Naive thymus-derived CD4-positive, alpha-beta T cell (primary cell): ENCODE results near the gene TRABD2B. TPM values are rescaled to one million over a fixed set of nuclear protein-coding genes. Genes with fewer than 3 reads are reported as not detected.

Source experiments
- ATAC-seq: fragments of 150-1000 bp; cut with Tn5 transposase; 2 replicates; pipeline ENCODE4 v1.10.0; 2021; ENCODE audit warnings: mild to moderate bottlenecking, moderate library complexity
- CTCF ChIA-PET: fragments of 350-600 bp; sonication (Branson Sonifier 250); formaldehyde crosslinking; loops from one replicate; lab custom pipeline; 2021; ENCODE audit warnings: antibody characterized with exemption; lab: Charles Lee
- POLR2A ChIA-PET: fragments of 350-600 bp; sonication (Branson Sonifier 250); formaldehyde crosslinking; loops from one replicate; lab custom pipeline; 2021; ENCODE audit warnings: antibody characterized with exemption, inconsistent platforms; lab: Charles Lee
- DNase-seq, 9 donors: peaks; one replicate each; pipeline versions ENCODE4 v3.0.0 to v3.0.0-alpha.2; 2020 to 2022; ENCODE audit warnings: mixed read lengths in 1 of 9
- H3K27ac ChIP-seq: one replicate; pipeline ENCODE4 v1.7.0; 2013; ENCODE audit warnings: mild to moderate bottlenecking, low read depth, low read length, moderate library complexity
- H3K27me3 ChIP-seq, 2 donors: one replicate each; pipeline ENCODE4 v1.7.0; 2013; ENCODE audit warnings: low read length in 2 of 2, mild to moderate bottlenecking in 2 of 2, moderate library complexity in 2 of 2; ENCODE audit not compliant: control insufficient read depth in 2 of 2, insufficient read depth in 2 of 2
- H3K36me3 ChIP-seq, 3 experiments: 1 replicate in 2 of 3; 2 replicates in 1 of 3; pipeline ENCODE4 v1.7.0; 2013; ENCODE audit warnings: low read length in 3 of 3, mild to moderate bottlenecking in 3 of 3, moderate library complexity in 1 of 3; ENCODE audit not compliant: insufficient read depth in 3 of 3, control insufficient read depth in 2 of 3
- H3K4me1 ChIP-seq, 2 donors: one replicate each; pipeline ENCODE4 v1.7.0; 2013; ENCODE audit warnings: low read length in 2 of 2, mild to moderate bottlenecking in 2 of 2, moderate library complexity in 1 of 2; ENCODE audit not compliant: control insufficient read depth in 2 of 2, insufficient read depth in 2 of 2
- H3K4me3 ChIP-seq: 2 replicates; pipeline ENCODE4 v1.7.0; 2013; ENCODE audit warnings: mild to moderate bottlenecking, low read length
- H3K9me3 ChIP-seq, 3 experiments: 1 replicate in 2 of 3; 2 replicates in 1 of 3; pipeline ENCODE4 v1.7.0; 2013; ENCODE audit warnings: low read length in 3 of 3; ENCODE audit not compliant: control insufficient read depth in 2 of 3
- H3K27ac Mint-ChIP-seq, 9 donors: one replicate each; pipeline ENCODE4 v1.8.0; 2020 to 2022; ENCODE audit warnings: mixed read lengths in 9 of 9, mild to moderate bottlenecking in 8 of 9, moderate library complexity in 5 of 9, inconsistent platforms in 2 of 9
- H3K27me3 Mint-ChIP-seq, 5 donors: one replicate each; pipeline ENCODE4 v1.8.0; 2021 to 2022; ENCODE audit warnings: mixed read lengths in 5 of 5, mild to moderate bottlenecking in 1 of 5
- H3K36me3 Mint-ChIP-seq, 5 donors: one replicate each; pipeline ENCODE4 v1.8.0; 2020 to 2022; ENCODE audit warnings: mixed read lengths in 5 of 5, mild to moderate bottlenecking in 3 of 5, inconsistent platforms in 1 of 5
- H3K4me1 Mint-ChIP-seq, 7 donors: one replicate each; pipeline ENCODE4 v1.8.0; 2020 to 2022; ENCODE audit warnings: mixed read lengths in 7 of 7, mild to moderate bottlenecking in 3 of 7, inconsistent platforms in 1 of 7
- H3K4me3 Mint-ChIP-seq, 10 donors: one replicate each; pipeline ENCODE4 v1.8.0; 2020 to 2022; ENCODE audit warnings: mild to moderate bottlenecking in 10 of 10, mixed read lengths in 10 of 10, moderate library complexity in 6 of 10, inconsistent platforms in 2 of 10
- H3K9me3 Mint-ChIP-seq, 11 donors: one replicate each; pipeline ENCODE4 v1.8.0; 2020 to 2022; ENCODE audit warnings: mixed read lengths in 11 of 11, mild to moderate bottlenecking in 4 of 11, inconsistent platforms in 1 of 11, moderate library complexity in 1 of 11
- intact Hi-C, 2 donors: fragments of 100-400 bp; cut with micrococcal nuclease; formaldehyde crosslinking; loops; one replicate each; pipeline ENCODE4 v1.15.1; 2023
- polyA plus RNA-seq, 2 donors: library from polyadenylated mRNA; unstranded; fragments of 300-500 nt; fragmentation: Illumina TruSeq; gene quantifications; one replicate each; pipeline ENCODE4 v1.2.3, GENCODE V29; 2021
- total RNA-seq, 6 experiments: library from RNA in 5 of 6; stranded (reverse) in 5 of 6; gene quantifications; 1 replicate in 5 of 6; 2 replicates in 1 of 6; pipeline ENCODE4 v1.2.3 and lab custom pipeline; 2021 to 2026

The TRABD2B gene
- total and polyA plus RNA-seq, 7 experiments from 2014 or later: not detected

DNA sequence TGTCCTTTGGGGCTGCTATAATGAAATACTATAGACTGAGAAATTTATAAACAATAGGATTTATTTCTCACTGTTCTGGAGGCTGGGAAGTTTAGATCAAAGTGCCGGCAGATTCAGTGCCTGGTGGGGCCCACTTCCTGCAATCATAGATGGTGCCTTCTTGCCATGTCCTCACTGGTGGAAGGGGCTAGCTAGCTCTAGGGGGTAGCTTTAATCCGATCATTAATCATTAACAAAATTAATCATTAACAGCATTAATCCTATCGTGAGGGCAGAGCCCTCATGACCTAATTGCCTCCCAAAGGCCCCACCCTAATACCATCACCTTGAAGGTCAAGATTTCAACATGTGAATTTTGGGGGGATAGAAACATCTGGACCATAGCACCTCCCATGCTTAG, 124.3 kb downstream of the TRABD2B start:
- Mint-ChIP-seq H3K9me3 (no peaks in the 10 kb centered on the region), H3K27me3 (peaks cover 0 to 23% (median 7%) of the 10 kb centered on the region in 5 donors), H3K4me1 (peaks cover 0 to 1% (median 0%) of the 10 kb centered on the region in 7 donors), H3K36me3 (no peaks in the 10 kb centered on the region), H3K4me3 (no peak overlapping the region), H3K27ac (no peak overlapping the region)
- Histone ChIP-seq H3K4me1 (no peaks in the 10 kb centered on the region), H3K27me3 (no peaks in the 10 kb centered on the region), H3K27ac (no peak overlapping the region), H3K9me3 (no peaks in the 10 kb centered on the region), H3K36me3 (no peaks in the 10 kb centered on the region), H3K4me3 (no peak overlapping the region)
- intact Hi-C loops: no loop called here
- POLR2A ChIA-PET: no interaction called here
- ATAC-seq (no peak), DNase-seq (no peak)
- CTCF ChIA-PET: no interaction called here

- Histone ChIP-seq H3K9me3 (no peaks in the 10 kb centered on the region), H3K36me3 (no peaks in the 10 kb centered on the region), H3K4me3 (no peak overlapping the region), H3K27ac (no peak overlapping the region), H3K4me1 (no peaks in the 10 kb centered on the region), H3K27me3 (no peaks in the 10 kb centered on the region)
- Mint-ChIP-seq H3K4me1 (peaks cover 0 to 1% (median 0%) of the 10 kb centered on the region in 7 donors), H3K4me3 (no peak overlapping the region), H3K36me3 (no peaks in the 10 kb centered on the region), H3K27ac (no peak overlapping the region), H3K27me3 (peaks cover 0 to 29% (median 7%) of the 10 kb centered on the region in 5 donors), H3K9me3 (no peaks in the 10 kb centered on the region)
- ChIA-PET POLR2A (no interaction called here), CTCF (no interaction called here)
- intact Hi-C loops: no loop called here
- DNase-seq (no peak), ATAC-seq (no peak)
Measured at GRCh38 chr1:47871799-47872353, 125.3 kb downstream of the TRABD2B start.

DNA sequence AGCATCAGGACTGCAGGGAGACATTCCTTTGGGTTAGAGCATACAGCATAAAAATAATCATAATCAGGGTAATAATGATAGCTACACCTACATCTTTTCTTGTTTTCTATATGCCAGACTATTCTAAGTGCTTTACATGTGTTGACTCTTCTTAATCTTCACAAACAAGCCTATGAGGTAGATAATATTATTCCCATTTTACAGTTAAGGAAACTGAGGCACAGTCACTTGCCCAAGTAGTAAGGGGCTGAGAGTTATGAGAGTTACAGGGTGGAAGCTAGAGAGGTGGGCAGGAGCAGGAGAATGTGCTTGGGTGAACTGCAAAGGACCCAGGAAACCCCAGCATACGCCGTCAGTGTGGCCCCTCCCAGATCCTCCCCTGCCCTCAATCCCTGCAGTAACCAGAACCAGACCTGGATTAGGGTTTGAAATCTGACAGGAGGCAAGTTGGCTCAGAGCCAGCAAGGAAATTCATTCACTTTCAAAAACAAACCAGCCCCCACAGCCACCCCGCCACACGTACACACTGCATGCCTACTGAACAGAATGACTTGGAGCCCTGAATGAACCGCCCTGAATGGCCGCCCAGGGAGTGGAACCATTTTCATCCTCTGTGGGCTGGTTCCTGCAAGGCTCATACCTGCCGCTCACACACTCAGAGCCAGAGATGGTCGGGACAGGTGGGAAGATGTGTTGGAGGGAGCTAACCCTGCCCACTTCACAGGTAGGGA, 126.1 kb downstream of the TRABD2B start:
- no peak overlapping the region for H3K4me3 Mint-ChIP-seq
- POLR2A ChIA-PET: no interaction called here

DNA sequence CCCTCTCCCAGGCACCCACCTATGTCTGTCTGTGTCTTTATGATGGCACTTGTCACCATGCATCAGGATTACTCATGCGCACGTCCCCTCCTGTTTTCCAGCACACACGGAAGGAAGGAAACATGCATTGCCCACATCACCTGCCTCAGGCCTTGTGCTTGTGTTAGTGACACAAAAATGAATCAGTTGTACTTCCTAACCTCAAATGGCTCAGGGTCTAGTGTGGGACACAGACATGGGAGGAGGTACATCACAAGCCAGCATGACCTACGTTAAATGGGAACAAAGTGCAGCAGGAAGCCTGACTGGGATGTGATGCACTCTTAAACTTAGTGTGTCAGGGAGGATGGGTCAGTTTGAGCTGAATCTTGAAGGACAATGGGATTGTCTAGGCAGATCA, 126.7 kb downstream of the TRABD2B start:
- H3K27ac ChIP-seq: no peak overlapping the region
- no peak overlapping the region for H3K4me3 Mint-ChIP-seq
- no peaks in the 10 kb centered on the region for H3K36me3 ChIP-seq
- no peaks in the 10 kb centered on the region for H3K27me3 ChIP-seq
- intact Hi-C loops: no loop called here
- H3K36me3 Mint-ChIP-seq: no peaks in the 10 kb centered on the region
- DNase-seq (no peak), ATAC-seq (no peak)
- peaks cover 0 to 27% (median 3%) of the 10 kb centered on the region in 5 donors for H3K27me3 Mint-ChIP-seq
- peaks cover 0 to 1% (median 0%) of the 10 kb centered on the region in 7 donors for H3K4me1 Mint-ChIP-seq
- CTCF ChIA-PET: no interaction called here
- H3K27ac Mint-ChIP-seq: no peak overlapping the region
- POLR2A ChIA-PET: no interaction called here
- no peak overlapping the region for H3K4me3 ChIP-seq
- no peaks in the 10 kb centered on the region for H3K9me3 ChIP-seq
- H3K4me1 ChIP-seq: no peaks in the 10 kb centered on the region
- H3K9me3 Mint-ChIP-seq: no peaks in the 10 kb centered on the region

More for the DNA sequence above, 126.1 kb downstream of the TRABD2B start:
- ATAC-seq (no peak), DNase-seq (no peak)
- CTCF ChIA-PET: no interaction called here
- peaks cover 0 to 1% (median 0%) of the 10 kb centered on the region in 7 donors for H3K4me1 Mint-ChIP-seq
- intact Hi-C loops: no loop called here
- H3K27ac Mint-ChIP-seq: no peak overlapping the region
- no peaks in the 10 kb centered on the region for H3K27me3 ChIP-seq
- no peak overlapping the region for H3K4me3 ChIP-seq
- no peaks in the 10 kb centered on the region for H3K9me3 ChIP-seq
- H3K36me3 Mint-ChIP-seq: no peaks in the 10 kb centered on the region
- no peaks in the 10 kb centered on the region for H3K36me3 ChIP-seq
- no peak overlapping the region for H3K27ac ChIP-seq
- no peaks in the 10 kb centered on the region for H3K4me1 ChIP-seq
- no peaks in the 10 kb centered on the region for H3K9me3 Mint-ChIP-seq
- H3K27me3 Mint-ChIP-seq: peaks cover 0 to 33% (median 3%) of the 10 kb centered on the region in 5 donors

- Histone ChIP-seq H3K36me3 (no peaks in the 10 kb centered on the region), H3K4me1 (no peaks in the 10 kb centered on the region), H3K9me3 (no peaks in the 10 kb centered on the region), H3K4me3 (no peak overlapping the region), H3K27ac (no peak overlapping the region), H3K27me3 (no peaks in the 10 kb centered on the region)
- Mint-ChIP-seq H3K4me3 (no peak overlapping the region), H3K4me1 (peaks cover 0 to 1% (median 0%) of the 10 kb centered on the region in 7 donors), H3K36me3 (no peaks in the 10 kb centered on the region), H3K9me3 (no peaks in the 10 kb centered on the region), H3K27me3 (peaks cover 0 to 24% (median 3%) of the 10 kb centered on the region in 5 donors), H3K27ac (no peak overlapping the region)
- ATAC-seq (no peak), DNase-seq (no peak)
- POLR2A ChIA-PET: no interaction called here
- CTCF ChIA-PET: no interaction called here
- intact Hi-C loops: no loop called here
Measured at GRCh38 chr1:47868348-47868676, 128.9 kb downstream of the TRABD2B start.

- no peak for DNase-seq
- ATAC-seq: no peak
- peaks cover 0 to 1% (median 0%) of the 10 kb centered on the region in 7 donors for H3K4me1 Mint-ChIP-seq
- no peak overlapping the region for H3K27ac ChIP-seq
- H3K27ac Mint-ChIP-seq: no peak overlapping the region
- no peaks in the 10 kb centered on the region for H3K36me3 ChIP-seq
- no peaks in the 10 kb centered on the region for H3K4me1 ChIP-seq
- no peak overlapping the region for H3K4me3 Mint-ChIP-seq
- intact Hi-C loops: no loop called here
- no peaks in the 10 kb centered on the region for H3K9me3 ChIP-seq
- no peaks in the 10 kb centered on the region for H3K9me3 Mint-ChIP-seq
- ChIA-PET POLR2A (no interaction called here), CTCF (no interaction called here)
- H3K27me3 ChIP-seq: no peaks in the 10 kb centered on the region
- no peaks in the 10 kb centered on the region for H3K36me3 Mint-ChIP-seq
- H3K4me3 ChIP-seq: no peak overlapping the region
- peaks cover 0 to 24% (median 3%) of the 10 kb centered on the region in 5 donors for H3K27me3 Mint-ChIP-seq
Measured at GRCh38 chr1:47867438-47868347, 129.5 kb downstream of the TRABD2B start.
